Liver (tissue), 9 donors: ENCODE data around the gene ZMYM4. TPM values are rescaled to one million over a fixed set of nuclear protein-coding genes. Genes with fewer than 3 reads are reported as not detected.

Source experiments
- DNase-seq: peaks from one replicate; pipeline ENCODE4 v3.0.0-alpha.2; 2017; ENCODE audit warnings: low spot score
- H3K27ac ChIP-seq, 2 donors: one replicate each; pipeline ENCODE4 v1.7.0; 2013; ENCODE audit warnings: inconsistent platforms in 2 of 2, low read length in 2 of 2, control low read depth in 1 of 2, low read depth in 1 of 2, mild to moderate bottlenecking in 1 of 2
- H3K27me3 ChIP-seq, 4 donors: one replicate each; pipeline versions ENCODE4 v1.6.1 to v1.7.0; 2013; ENCODE audit warnings: low read length in 3 of 4, inconsistent platforms in 1 of 4, mild to moderate bottlenecking in 1 of 4, moderate library complexity in 1 of 4; ENCODE audit not compliant: control insufficient read depth in 4 of 4, insufficient read depth in 4 of 4
- H3K36me3 ChIP-seq, 4 donors: one replicate each; pipeline versions ENCODE4 v1.6.1 to v1.7.0; 2013; ENCODE audit warnings: low read length in 3 of 4, mild to moderate bottlenecking in 3 of 4, low read depth in 1 of 4, moderate library complexity in 1 of 4; ENCODE audit not compliant: control insufficient read depth in 4 of 4, insufficient read depth in 3 of 4
- H3K4me1 ChIP-seq, 4 donors: one replicate each; pipeline versions ENCODE4 v1.6.1 to v1.7.0; 2013; ENCODE audit warnings: low read length in 3 of 4, mild to moderate bottlenecking in 3 of 4, moderate library complexity in 1 of 4; ENCODE audit not compliant: control insufficient read depth in 4 of 4, insufficient read depth in 4 of 4
- H3K4me3 ChIP-seq, 3 donors: one replicate each; pipeline versions ENCODE4 v1.6.1 to v1.7.0; 2013; ENCODE audit warnings: low read length in 3 of 3, control low read depth in 1 of 3, low read depth in 1 of 3, mild to moderate bottlenecking in 1 of 3
- H3K9ac ChIP-seq, 2 donors: one replicate each; pipeline ENCODE4 v1.7.0; 2013; ENCODE audit warnings: low read length in 2 of 2, mild to moderate bottlenecking in 2 of 2, moderate library complexity in 2 of 2, control low read depth in 1 of 2, low read depth in 1 of 2
- H3K9me3 ChIP-seq, 4 donors: one replicate each; pipeline versions ENCODE4 v1.6.1 to v1.7.0; 2013; ENCODE audit warnings: low read length in 3 of 4; ENCODE audit not compliant: control insufficient read depth in 4 of 4
- EGR1 ChIP-seq, 2 donors: IDR thresholded peaks; 2 replicates each; pipeline ENCODE4 v1.6.1; 2016 to 2018; ENCODE audit warnings: antibody characterized with exemption in 2 of 2, low read depth in 2 of 2
- FOXA1 ChIP-seq: IDR thresholded peaks from 2 replicates; pipeline ENCODE4 v1.6.1; 2016; ENCODE audit warnings: antibody characterized with exemption
- FOXA2 ChIP-seq: IDR thresholded peaks from 2 replicates; pipeline ENCODE4 v1.6.1; 2016; ENCODE audit warnings: antibody characterized with exemption
- GABPA ChIP-seq, 2 donors: IDR thresholded peaks in 1 of 2; conservative IDR thresholded peaks in 1 of 2; 2 replicates each; pipeline ENCODE4 v1.6.1; 2016; ENCODE audit warnings: antibody characterized with exemption in 2 of 2, mild to moderate bottlenecking in 1 of 2, moderate library complexity in 1 of 2
- HNF4A ChIP-seq, 2 donors: conservative IDR thresholded peaks; 2 replicates each; pipeline ENCODE4 v1.6.1; 2016; ENCODE audit warnings: antibody characterized with exemption in 2 of 2, mild to moderate bottlenecking in 2 of 2
- HNF4G ChIP-seq: IDR thresholded peaks from 2 replicates; pipeline ENCODE4 v1.6.1; 2016; ENCODE audit warnings: antibody characterized with exemption
- JUND ChIP-seq, 2 donors: IDR thresholded peaks; 2 replicates each; pipeline ENCODE4 v1.6.1; 2016; ENCODE audit warnings: antibody characterized with exemption in 2 of 2
- NR2F2 ChIP-seq: IDR thresholded peaks from 2 replicates; pipeline ENCODE4 v1.6.1; 2016; ENCODE audit warnings: antibody characterized with exemption
- RAD21 ChIP-seq, 2 donors: IDR thresholded peaks; 2 replicates each; pipeline ENCODE4 v1.6.1; 2016; ENCODE audit warnings: antibody characterized with exemption in 2 of 2, mild to moderate bottlenecking in 2 of 2
- RXRA ChIP-seq, 2 donors: IDR thresholded peaks; 2 replicates each; pipeline ENCODE4 v1.6.1; 2017 to 2018; ENCODE audit warnings: antibody characterized with exemption in 2 of 2, mild to moderate bottlenecking in 1 of 2
- SP1 ChIP-seq: IDR thresholded peaks from 2 replicates; pipeline ENCODE4 v1.6.1; 2018; ENCODE audit warnings: antibody characterized with exemption, mild to moderate bottlenecking
- TAF1 ChIP-seq: conservative IDR thresholded peaks from 2 replicates; pipeline ENCODE4 v1.6.1; 2016; ENCODE audit warnings: antibody characterized with exemption, mild to moderate bottlenecking
- YY1 ChIP-seq: IDR thresholded peaks from 2 replicates; pipeline ENCODE4 v1.6.1; 2016; ENCODE audit warnings: antibody characterized with exemption, mild to moderate bottlenecking
- polyA plus RNA-seq, 2 donors: library from polyadenylated mRNA; stranded (reverse) in 1 of 2; unstranded in 1 of 2; fragments of 200-250 nt in 1 of 2; fragments of >200 nt in 1 of 2; fragmentation: Nextera tagmentation in 1 of 2; extraction: Ambion mirVana in 1 of 2; gene quantifications; one replicate each; pipeline versions ENCODE4 v1.2.1 to v1.2.3, GENCODE V29; 2013 to 2015
- total RNA-seq, 2 donors: library from RNA; depleted of rRNA; stranded (reverse); fragments of >200 nt; gene quantifications; one replicate each; pipeline ENCODE4 v1.2.3, GENCODE V29; 2014
- TF ChIP-seq, protein P1 (sequence below): IDR thresholded peaks from 2 replicates; pipeline ENCODE4 v1.6.1; 2016; ENCODE audit warnings: antibody characterized with exemption
- TF ChIP-seq, protein P2 (sequence below): fragments of 150-350 bp; IDR thresholded peaks from 2 replicates; pipeline ENCODE4 v1.5.1; 2017; ENCODE audit warnings: improper control_type of control experiment, low read depth, low read length; ENCODE audit not compliant: missing input control
- TF ChIP-seq, protein P3 (sequence below): IDR thresholded peaks from 2 replicates; pipeline ENCODE4 v1.6.1; 2016; ENCODE audit warnings: antibody characterized with exemption, mild to moderate bottlenecking
- TF ChIP-seq, protein P4 (sequence below): IDR thresholded peaks from 2 replicates; pipeline ENCODE4 v1.6.1; 2016; ENCODE audit warnings: antibody characterized with exemption
- TF ChIP-seq, protein P5 (sequence below): IDR thresholded peaks from 2 replicates; pipeline ENCODE4 v1.6.1; 2016; ENCODE audit warnings: antibody characterized with exemption
- donor health status: healthy.
- donor health status: healthy.
- donor health status: healthy.
- donor health status: healthy.
- donor health status: healthy.

ZMYM4 gene
- total and polyA plus RNA-seq, 4 donors: 5.3 to 16.8 (median 10.5) TPM

DNA sequence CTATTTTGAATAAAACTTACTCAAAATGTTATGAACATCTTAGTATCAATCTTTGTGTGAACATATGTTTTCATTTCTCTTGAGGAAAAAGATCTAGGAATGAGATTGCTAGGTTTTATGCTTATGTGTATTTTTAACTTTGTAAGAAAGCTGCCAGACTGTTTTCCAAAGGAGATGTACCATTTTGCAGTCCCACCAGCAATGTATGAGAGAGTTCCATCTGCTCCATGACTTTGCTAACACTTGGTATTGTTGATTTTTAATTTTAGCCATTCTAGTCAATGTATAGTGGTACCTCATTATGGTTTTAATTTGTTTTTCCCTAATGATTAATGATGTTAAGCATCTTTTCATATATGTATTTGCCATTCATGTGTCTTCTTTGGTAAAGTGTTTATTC, 132.5 kb downstream of the ZMYM4 start:
- no peaks in the 10 kb centered on the region for H3K4me1 ChIP-seq
- no peaks in the 10 kb centered on the region for H3K9me3 ChIP-seq
- no peak overlapping the region for H3K4me3 ChIP-seq
- no peak overlapping the region for H3K27ac ChIP-seq
- no peak overlapping the region for H3K9ac ChIP-seq
- no peak for DNase-seq
- no peaks in the 10 kb centered on the region for H3K27me3 ChIP-seq
- TF ChIP-seq EGR1 (IDR thresholded peaks at IDR 0.05; ENCODE audit: low read depth in 2 of 2): no peak
- TF ChIP-seq HNF4G: no peak
- no peak for TF ChIP-seq HNF4A (conservative IDR thresholded peaks at IDR 0.05)
- TF ChIP-seq SP1: no peak
- TF ChIP-seq, protein P1, sequence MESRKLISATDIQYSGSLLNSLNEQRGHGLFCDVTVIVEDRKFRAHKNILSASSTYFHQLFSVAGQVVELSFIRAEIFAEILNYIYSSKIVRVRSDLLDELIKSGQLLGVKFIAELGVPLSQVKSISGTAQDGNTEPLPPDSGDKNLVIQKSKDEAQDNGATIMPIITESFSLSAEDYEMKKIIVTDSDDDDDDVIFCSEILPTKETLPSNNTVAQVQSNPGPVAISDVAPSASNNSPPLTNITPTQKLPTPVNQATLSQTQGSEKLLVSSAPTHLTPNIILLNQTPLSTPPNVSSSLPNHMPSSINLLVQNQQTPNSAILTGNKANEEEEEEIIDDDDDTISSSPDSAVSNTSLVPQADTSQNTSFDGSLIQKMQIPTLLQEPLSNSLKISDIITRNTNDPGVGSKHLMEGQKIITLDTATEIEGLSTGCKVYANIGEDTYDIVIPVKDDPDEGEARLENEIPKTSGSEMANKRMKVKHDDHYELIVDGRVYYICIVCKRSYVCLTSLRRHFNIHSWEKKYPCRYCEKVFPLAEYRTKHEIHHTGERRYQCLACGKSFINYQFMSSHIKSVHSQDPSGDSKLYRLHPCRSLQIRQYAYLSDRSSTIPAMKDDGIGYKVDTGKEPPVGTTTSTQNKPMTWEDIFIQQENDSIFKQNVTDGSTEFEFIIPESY: no peak
- TF ChIP-seq RXRA (IDR thresholded peaks at IDR 0.05): no peak
- no peak for TF ChIP-seq TAF1
- no peak for TF ChIP-seq YY1
- TF ChIP-seq FOXA2: no peak
- TF ChIP-seq, protein P2, sequence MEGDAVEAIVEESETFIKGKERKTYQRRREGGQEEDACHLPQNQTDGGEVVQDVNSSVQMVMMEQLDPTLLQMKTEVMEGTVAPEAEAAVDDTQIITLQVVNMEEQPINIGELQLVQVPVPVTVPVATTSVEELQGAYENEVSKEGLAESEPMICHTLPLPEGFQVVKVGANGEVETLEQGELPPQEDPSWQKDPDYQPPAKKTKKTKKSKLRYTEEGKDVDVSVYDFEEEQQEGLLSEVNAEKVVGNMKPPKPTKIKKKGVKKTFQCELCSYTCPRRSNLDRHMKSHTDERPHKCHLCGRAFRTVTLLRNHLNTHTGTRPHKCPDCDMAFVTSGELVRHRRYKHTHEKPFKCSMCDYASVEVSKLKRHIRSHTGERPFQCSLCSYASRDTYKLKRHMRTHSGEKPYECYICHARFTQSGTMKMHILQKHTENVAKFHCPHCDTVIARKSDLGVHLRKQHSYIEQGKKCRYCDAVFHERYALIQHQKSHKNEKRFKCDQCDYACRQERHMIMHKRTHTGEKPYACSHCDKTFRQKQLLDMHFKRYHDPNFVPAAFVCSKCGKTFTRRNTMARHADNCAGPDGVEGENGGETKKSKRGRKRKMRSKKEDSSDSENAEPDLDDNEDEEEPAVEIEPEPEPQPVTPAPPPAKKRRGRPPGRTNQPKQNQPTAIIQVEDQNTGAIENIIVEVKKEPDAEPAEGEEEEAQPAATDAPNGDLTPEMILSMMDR: no peak
- no peak for TF ChIP-seq GABPA (IDR thresholded peaks at IDR 0.05 in 1 of 2, conservative IDR thresholded peaks at IDR 0.05 in 1 of 2)
- no peak for TF ChIP-seq NR2F2
- TF ChIP-seq, protein P3, sequence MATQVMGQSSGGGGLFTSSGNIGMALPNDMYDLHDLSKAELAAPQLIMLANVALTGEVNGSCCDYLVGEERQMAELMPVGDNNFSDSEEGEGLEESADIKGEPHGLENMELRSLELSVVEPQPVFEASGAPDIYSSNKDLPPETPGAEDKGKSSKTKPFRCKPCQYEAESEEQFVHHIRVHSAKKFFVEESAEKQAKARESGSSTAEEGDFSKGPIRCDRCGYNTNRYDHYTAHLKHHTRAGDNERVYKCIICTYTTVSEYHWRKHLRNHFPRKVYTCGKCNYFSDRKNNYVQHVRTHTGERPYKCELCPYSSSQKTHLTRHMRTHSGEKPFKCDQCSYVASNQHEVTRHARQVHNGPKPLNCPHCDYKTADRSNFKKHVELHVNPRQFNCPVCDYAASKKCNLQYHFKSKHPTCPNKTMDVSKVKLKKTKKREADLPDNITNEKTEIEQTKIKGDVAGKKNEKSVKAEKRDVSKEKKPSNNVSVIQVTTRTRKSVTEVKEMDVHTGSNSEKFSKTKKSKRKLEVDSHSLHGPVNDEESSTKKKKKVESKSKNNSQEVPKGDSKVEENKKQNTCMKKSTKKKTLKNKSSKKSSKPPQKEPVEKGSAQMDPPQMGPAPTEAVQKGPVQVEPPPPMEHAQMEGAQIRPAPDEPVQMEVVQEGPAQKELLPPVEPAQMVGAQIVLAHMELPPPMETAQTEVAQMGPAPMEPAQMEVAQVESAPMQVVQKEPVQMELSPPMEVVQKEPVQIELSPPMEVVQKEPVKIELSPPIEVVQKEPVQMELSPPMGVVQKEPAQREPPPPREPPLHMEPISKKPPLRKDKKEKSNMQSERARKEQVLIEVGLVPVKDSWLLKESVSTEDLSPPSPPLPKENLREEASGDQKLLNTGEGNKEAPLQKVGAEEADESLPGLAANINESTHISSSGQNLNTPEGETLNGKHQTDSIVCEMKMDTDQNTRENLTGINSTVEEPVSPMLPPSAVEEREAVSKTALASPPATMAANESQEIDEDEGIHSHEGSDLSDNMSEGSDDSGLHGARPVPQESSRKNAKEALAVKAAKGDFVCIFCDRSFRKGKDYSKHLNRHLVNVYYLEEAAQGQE: no peak
- TF ChIP-seq RAD21 (IDR thresholded peaks at IDR 0.05): no peak
- TF ChIP-seq, protein P4, sequence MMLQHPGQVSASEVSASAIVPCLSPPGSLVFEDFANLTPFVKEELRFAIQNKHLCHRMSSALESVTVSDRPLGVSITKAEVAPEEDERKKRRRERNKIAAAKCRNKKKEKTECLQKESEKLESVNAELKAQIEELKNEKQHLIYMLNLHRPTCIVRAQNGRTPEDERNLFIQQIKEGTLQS: no peak
- no peak for TF ChIP-seq FOXA1
- TF ChIP-seq, protein P5, sequence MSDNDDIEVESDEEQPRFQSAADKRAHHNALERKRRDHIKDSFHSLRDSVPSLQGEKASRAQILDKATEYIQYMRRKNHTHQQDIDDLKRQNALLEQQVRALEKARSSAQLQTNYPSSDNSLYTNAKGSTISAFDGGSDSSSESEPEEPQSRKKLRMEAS: no peak
- TF ChIP-seq JUND (IDR thresholded peaks at IDR 0.05): no peak
- H3K36me3 ChIP-seq: peaks cover 4 to 52% (median 43%) of the 10 kb centered on the region in 4 donors
